ENCODE measurements around the gene KIF4A.
"Not testable (repeated sequence)": the region's sequence is repeated elsewhere in the genome, so short reads cannot be mapped to it uniquely, and the experiment has no call there.

The KIF4A gene

GRCh38 chrX:70264784-70265183, 25.1 kb upstream of the KIF4A start:
- Mint-ChIP-seq H3K4me3 (no peak overlapping the region), H3K9me3 (no peaks in the 10 kb centered on the region), H3K4me1 (ENCODE audit: low read depth) (no peaks in the 10 kb centered on the region), H3K27me3 (ENCODE audit: low read depth) (no peaks in the 10 kb centered on the region), H3K27ac (no peak overlapping the region), H3K36me3 (ENCODE audit: low read depth) (no peaks in the 10 kb centered on the region)

GRCh38 chrX:70268034-70268433, 21.9 kb upstream of the KIF4A start, which contains the start of gene ARR3:
TSS of gene ARR3 (plus strand) at chrX:70268334. CDS start at chrX:70269386, 1,052 bp downstream.
- Mint-ChIP-seq H3K27me3 (ENCODE audit: low read depth) (peaks cover 5% of the 10 kb centered on the region), H3K27ac (no peak within 1 kb of the TSS), H3K4me3 (no peak within 1 kb of the TSS), H3K4me1 (ENCODE audit: low read depth) (no peaks in the 10 kb centered on the region), H3K9me3 (no peaks in the 10 kb centered on the region), H3K36me3 (ENCODE audit: low read depth) (no peaks in the 10 kb centered on the region)

DNA sequence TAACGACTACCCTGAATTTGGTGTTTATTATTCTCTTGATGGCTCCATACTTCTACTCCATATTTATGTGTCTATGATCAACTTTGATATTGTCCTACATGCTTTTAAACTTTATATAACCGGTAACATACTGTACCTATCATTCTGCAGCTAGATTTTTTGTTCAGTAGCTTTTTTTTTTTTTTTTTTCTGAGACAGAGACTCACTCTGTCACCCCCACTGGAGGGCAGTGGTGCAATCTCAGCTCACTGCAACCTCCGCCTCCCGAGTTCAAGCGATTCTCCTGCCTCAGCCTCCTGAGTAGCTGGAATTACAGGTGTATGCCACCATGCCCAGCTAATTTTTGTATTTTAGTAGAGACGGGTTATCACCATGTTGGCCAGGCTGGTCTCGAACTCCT, 15.9 kb upstream of the KIF4A start:
- not testable (repeated sequence) for H3K4me1 Mint-ChIP-seq (ENCODE audit: low read depth); H3K27me3 Mint-ChIP-seq (ENCODE audit: low read depth); H3K9me3 Mint-ChIP-seq; H3K27ac Mint-ChIP-seq; H3K4me3 Mint-ChIP-seq; H3K36me3 Mint-ChIP-seq (ENCODE audit: low read depth)

GRCh38 chrX:70279081-70279480, 10.8 kb upstream of the KIF4A start:
- Mint-ChIP-seq H3K27me3 (ENCODE audit: low read depth) (no peaks in the 10 kb centered on the region), H3K4me1 (ENCODE audit: low read depth) (no peaks in the 10 kb centered on the region), H3K36me3 (ENCODE audit: low read depth) (no peaks in the 10 kb centered on the region), H3K4me3 (no peak overlapping the region), H3K27ac (no peak overlapping the region), H3K9me3 (no peaks in the 10 kb centered on the region)

DNA sequence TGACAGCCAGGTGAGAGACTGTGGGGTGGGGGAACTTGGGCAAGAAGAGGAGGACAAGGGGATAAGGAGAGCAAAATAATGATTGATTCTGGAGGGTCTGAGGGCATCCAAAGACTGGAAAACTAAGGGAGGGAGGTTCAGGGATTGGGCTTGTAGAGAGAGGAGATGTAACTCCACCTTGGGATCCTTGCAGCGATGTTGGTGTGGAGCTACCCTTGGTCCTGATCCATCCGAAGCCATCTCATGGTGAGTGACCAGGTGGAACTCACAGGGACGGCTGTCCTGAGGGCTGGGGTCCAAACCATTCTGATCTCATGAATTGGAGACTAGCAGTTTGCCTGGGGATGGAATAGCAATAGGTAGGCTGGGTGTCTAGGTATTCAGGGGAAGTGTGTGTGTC, 9.3 kb upstream of the KIF4A start:
- H3K27me3 Mint-ChIP-seq (ENCODE audit: low read depth), result no peaks in the 10 kb centered on the region

GRCh38 chrX:70281951-70282350, 8.0 kb upstream of the KIF4A start, which contains the start of gene RAB41:
TSS of gene RAB41 (plus strand) at chrX:70282172. CDS start at chrX:70282218, 46 bp downstream.
- H3K27me3 Mint-ChIP-seq (ENCODE audit: low read depth), result no peaks in the 10 kb centered on the region
- no peaks in the 10 kb centered on the region for H3K4me1 Mint-ChIP-seq (ENCODE audit: low read depth)
- no peak within 1 kb of the TSS for H3K4me3 Mint-ChIP-seq
- no peak within 1 kb of the TSS for H3K27ac Mint-ChIP-seq
- peaks cover 8% of the 10 kb centered on the region for H3K36me3 Mint-ChIP-seq (ENCODE audit: low read depth)
- H3K9me3 Mint-ChIP-seq, result no peaks in the 10 kb centered on the region

More for the DNA sequence above, 9.3 kb upstream of the KIF4A start:
- H3K9me3 Mint-ChIP-seq, result no peaks in the 10 kb centered on the region
- H3K4me3 Mint-ChIP-seq, result no peak overlapping the region
- H3K27ac Mint-ChIP-seq, result no peak overlapping the region
- H3K4me1 Mint-ChIP-seq (ENCODE audit: low read depth), result no peaks in the 10 kb centered on the region
- no peaks in the 10 kb centered on the region for H3K36me3 Mint-ChIP-seq (ENCODE audit: low read depth)

DNA sequence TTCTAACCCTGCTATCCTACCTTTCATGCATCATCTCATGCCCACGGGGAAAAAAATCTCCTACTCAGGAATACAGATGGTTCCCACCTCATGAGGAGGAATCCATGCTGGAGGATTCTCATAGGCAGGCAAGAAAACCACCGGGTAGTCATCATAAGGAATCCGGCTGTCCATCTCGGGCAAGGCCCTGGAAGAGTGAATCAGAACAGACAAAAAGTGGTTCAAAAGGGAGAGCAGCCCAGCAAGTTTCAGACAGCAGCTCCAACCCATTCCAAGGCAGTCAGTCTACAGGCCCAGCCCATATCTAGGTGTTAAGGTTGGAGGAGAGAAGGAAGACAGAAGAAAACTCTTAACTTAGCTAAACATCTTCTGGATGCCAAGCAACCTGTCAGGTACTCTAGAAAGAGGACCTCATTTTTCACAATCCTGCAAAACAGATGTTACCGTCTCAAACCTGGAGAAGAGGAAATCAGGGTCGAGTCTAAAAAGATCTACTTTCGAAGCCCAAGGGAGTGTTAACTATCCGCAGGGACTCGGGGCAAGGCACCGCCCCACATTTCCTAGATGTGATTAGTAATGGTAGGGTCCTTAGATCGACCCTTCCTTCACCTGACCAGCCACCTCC, 624 bp upstream of the KIF4A start:
- no peaks in the 10 kb centered on the region for H3K9me3 Mint-ChIP-seq
- H3K4me3 Mint-ChIP-seq, result peak overlapping the region; percentile 88
- peaks cover 10% of the 10 kb centered on the region for H3K36me3 Mint-ChIP-seq (ENCODE audit: low read depth)
- H3K4me1 Mint-ChIP-seq (ENCODE audit: low read depth), result peaks cover 26% of the 10 kb centered on the region
- H3K27me3 Mint-ChIP-seq (ENCODE audit: low read depth), result no peaks in the 10 kb centered on the region
- peak overlapping the region; percentile 91 for H3K27ac Mint-ChIP-seq

- H3K9me3 Mint-ChIP-seq, result no peaks in the 10 kb centered on the region
- no peaks in the 10 kb centered on the region for H3K27me3 Mint-ChIP-seq (ENCODE audit: low read depth)
- H3K4me3 Mint-ChIP-seq, result peak overlapping the region; percentile 22
- H3K27ac Mint-ChIP-seq, result no peak overlapping the region
- peaks cover 2% of the 10 kb centered on the region for H3K36me3 Mint-ChIP-seq (ENCODE audit: low read depth)
- H3K4me1 Mint-ChIP-seq (ENCODE audit: low read depth), result peaks cover 28% of the 10 kb centered on the region
These were observed 2.9 kb downstream of the KIF4A start for GRCh38 chrX:70292788-70293187.

DNA sequence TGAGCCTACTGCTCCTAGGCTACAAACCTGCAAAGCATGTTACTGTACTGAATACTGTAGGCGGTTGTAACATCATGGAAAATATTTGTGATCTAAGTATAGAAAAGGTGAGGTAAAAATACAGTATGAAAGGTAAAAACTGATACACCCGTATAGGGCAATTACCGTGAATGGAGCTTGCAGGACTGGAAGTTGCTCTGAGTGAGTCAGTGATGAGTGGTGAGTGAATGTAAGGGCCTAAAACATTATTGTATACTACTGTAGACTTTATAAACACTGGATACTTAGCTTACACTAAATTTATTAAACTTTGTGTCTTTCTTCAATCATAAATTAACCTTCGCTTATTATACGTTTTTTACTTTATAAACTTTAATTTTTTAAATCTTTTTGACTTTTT, 3.7 kb downstream of the KIF4A start:
- H3K9me3 Mint-ChIP-seq, result no peaks in the 10 kb centered on the region
- peaks cover 26% of the 10 kb centered on the region for H3K4me1 Mint-ChIP-seq (ENCODE audit: low read depth)
- H3K27ac Mint-ChIP-seq, result no peak overlapping the region
- H3K4me3 Mint-ChIP-seq, result no peak overlapping the region
- peaks cover 2% of the 10 kb centered on the region for H3K36me3 Mint-ChIP-seq (ENCODE audit: low read depth)
- no peaks in the 10 kb centered on the region for H3K27me3 Mint-ChIP-seq (ENCODE audit: low read depth)

DNA sequence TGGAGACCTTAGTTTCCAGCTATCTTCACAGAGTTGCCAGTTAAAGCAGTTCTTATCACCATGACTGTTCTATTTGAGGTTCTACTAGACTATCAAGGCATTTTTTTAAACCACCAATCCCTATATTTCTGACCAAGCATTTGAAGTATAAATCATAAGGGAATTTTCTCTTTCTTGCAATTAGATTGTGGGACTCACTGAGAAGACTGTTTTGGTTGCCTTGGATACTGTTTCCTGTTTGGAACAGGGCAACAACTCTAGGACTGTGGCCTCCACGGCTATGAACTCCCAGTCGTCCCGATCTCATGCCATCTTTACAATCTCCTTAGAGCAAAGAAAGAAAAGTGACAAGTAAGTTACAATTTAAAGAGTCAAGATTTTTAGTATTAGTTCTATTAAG, 11.8 kb downstream of the KIF4A start:
- H3K27me3 Mint-ChIP-seq (ENCODE audit: low read depth), result no peaks in the 10 kb centered on the region
- peaks cover 11% of the 10 kb centered on the region for H3K4me1 Mint-ChIP-seq (ENCODE audit: low read depth)
- no peak overlapping the region for H3K27ac Mint-ChIP-seq
- peaks cover 23% of the 10 kb centered on the region for H3K36me3 Mint-ChIP-seq (ENCODE audit: low read depth)
- H3K9me3 Mint-ChIP-seq, result no peaks in the 10 kb centered on the region
- no peak overlapping the region for H3K4me3 Mint-ChIP-seq

- Mint-ChIP-seq H3K36me3 (ENCODE audit: low read depth) (peaks cover 14% of the 10 kb centered on the region), H3K9me3 (no peaks in the 10 kb centered on the region), H3K4me3 (no peak overlapping the region), H3K27ac (no peak overlapping the region), H3K4me1 (ENCODE audit: low read depth) (peaks cover 2% of the 10 kb centered on the region), H3K27me3 (ENCODE audit: low read depth) (no peaks in the 10 kb centered on the region)
These were observed 23.6 kb downstream of the KIF4A start for GRCh38 chrX:70313503-70313902.

GRCh38 chrX:70322784-70323183, 32.9 kb downstream of the KIF4A start:
- Mint-ChIP-seq H3K36me3 (ENCODE audit: low read depth) (peaks cover 14% of the 10 kb centered on the region), H3K4me3 (no peak overlapping the region), H3K9me3 (no peaks in the 10 kb centered on the region), H3K27ac (no peak overlapping the region), H3K27me3 (ENCODE audit: low read depth) (no peaks in the 10 kb centered on the region), H3K4me1 (ENCODE audit: low read depth) (no peaks in the 10 kb centered on the region)

GRCh38 chrX:70323628-70324027, 33.7 kb downstream of the KIF4A start:
- H3K36me3 Mint-ChIP-seq (ENCODE audit: low read depth), result peaks cover 13% of the 10 kb centered on the region
- H3K4me3 Mint-ChIP-seq; H3K27me3 Mint-ChIP-seq (ENCODE audit: low read depth); H3K9me3 Mint-ChIP-seq; H3K4me1 Mint-ChIP-seq (ENCODE audit: low read depth); H3K27ac Mint-ChIP-seq: not testable (repeated sequence)

DNA sequence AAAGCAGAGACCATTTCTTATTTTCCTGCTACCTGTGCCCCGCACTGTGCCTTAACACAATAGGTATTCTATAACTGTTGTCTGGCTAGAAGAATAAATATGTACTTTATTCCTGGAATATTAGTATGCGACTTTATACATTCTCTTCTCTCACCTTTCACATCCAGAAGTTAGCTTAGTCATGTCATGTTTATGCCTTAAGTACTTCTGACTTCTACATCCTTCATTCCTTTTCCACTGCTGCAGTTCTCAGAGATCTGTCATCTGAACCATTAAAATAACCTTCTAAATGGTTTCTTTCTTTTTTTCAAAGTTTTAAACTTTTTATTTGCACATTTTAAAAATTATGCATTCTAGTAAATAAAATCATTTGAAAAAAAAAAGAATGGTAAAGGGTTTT, 34.4 kb downstream of the KIF4A start:
- H3K4me3 Mint-ChIP-seq, result no peak overlapping the region
- peaks cover 13% of the 10 kb centered on the region for H3K36me3 Mint-ChIP-seq (ENCODE audit: low read depth)
- no peak overlapping the region for H3K27ac Mint-ChIP-seq
- H3K27me3 Mint-ChIP-seq (ENCODE audit: low read depth), result no peaks in the 10 kb centered on the region
- no peaks in the 10 kb centered on the region for H3K9me3 Mint-ChIP-seq
- H3K4me1 Mint-ChIP-seq (ENCODE audit: low read depth), result no peaks in the 10 kb centered on the region

DNA sequence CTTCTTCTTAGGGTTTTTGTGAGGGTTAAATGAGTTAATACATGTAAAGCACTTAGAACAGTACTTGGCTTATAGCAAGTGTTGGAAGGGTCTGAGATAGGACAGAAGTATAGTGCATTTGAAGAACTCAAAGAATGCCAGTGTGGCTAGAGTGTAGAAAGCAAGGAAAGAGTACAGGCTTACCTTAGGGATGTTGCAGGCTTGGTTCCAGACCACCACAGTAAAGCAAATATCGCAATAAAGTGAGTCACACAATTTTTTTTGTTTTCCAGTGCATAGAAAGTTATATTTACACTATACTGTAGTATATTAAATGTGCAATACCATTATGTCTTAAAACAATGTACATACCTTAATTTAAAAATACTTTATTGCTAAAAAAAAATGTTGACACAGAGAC, 41.3 kb downstream of the KIF4A start:
- peaks cover 4% of the 10 kb centered on the region for H3K4me1 Mint-ChIP-seq (ENCODE audit: low read depth)
- no peaks in the 10 kb centered on the region for H3K9me3 Mint-ChIP-seq
- H3K4me3 Mint-ChIP-seq, result no peak overlapping the region
- H3K27ac Mint-ChIP-seq, result no peak overlapping the region
- peaks cover 29% of the 10 kb centered on the region for H3K36me3 Mint-ChIP-seq (ENCODE audit: low read depth)
- H3K27me3 Mint-ChIP-seq (ENCODE audit: low read depth), result no peaks in the 10 kb centered on the region

DNA sequence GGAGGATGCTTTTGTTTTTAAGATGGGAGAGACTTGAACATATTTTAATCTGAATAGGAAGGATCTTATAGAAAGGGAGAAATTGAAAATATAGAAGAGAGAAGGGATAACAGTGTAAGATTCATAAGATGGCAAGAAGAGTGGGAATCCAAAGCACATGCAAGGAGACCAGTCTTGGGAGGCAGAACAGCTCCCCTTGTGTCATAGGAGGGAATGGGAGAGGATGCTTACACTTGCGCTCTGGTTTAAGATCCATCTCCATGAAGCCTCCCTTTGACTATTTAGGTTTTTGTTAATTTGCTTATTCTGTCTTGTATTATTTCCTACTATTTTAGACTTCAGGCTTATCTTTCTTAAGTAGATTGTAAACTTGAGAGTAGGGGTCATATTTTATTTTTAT, 42.7 kb downstream of the KIF4A start:
- H3K27me3 Mint-ChIP-seq (ENCODE audit: low read depth), result no peaks in the 10 kb centered on the region
- H3K4me1 Mint-ChIP-seq (ENCODE audit: low read depth), result peaks cover 9% of the 10 kb centered on the region
- H3K27ac Mint-ChIP-seq, result no peak overlapping the region
- H3K36me3 Mint-ChIP-seq (ENCODE audit: low read depth), result peaks cover 25% of the 10 kb centered on the region
- H3K9me3 Mint-ChIP-seq, result no peaks in the 10 kb centered on the region
- H3K4me3 Mint-ChIP-seq, result no peak overlapping the region

Measured in T-helper 1 cell treated with Interleukin-12 subunit alpha and Interleukin-12 subunit beta and Interleukin-4 antibody, amounts not matched to agents 30 μg/mL and 1 μg/mL, for 36 hours (primary cell).